SK-N-SH treated with all-trans-retinoic acid at 6 μM for 48 hours (cell line): ENCODE data around the gene ACOD1.

Experiments
- ATAC-seq: fragments of 200-7000 bp; cut with Tn5 transposase; 3 replicates; pipeline ENCODE4 v1.9.1; 2020; ENCODE audit warnings: mild to moderate bottlenecking, moderate library complexity
- BACH2 ChIP-seq: fragments of 250-450 bp; sonication (Bioruptor Pico); IDR thresholded peaks from 2 replicates; pipeline ENCODE4 v1.9.0; 2021; ENCODE audit warnings: mild to moderate bottlenecking, borderline replicate concordance
- CSDC2 ChIP-seq: fragments of 250-450 bp; sonication (Bioruptor Pico); IDR thresholded peaks from 2 replicates; pipeline ENCODE4 v1.5.0; 2020; ENCODE audit warnings: mild to moderate bottlenecking, moderate library complexity
- CSRNP3 ChIP-seq: fragments of 250-450 bp; sonication (Bioruptor Pico); IDR thresholded peaks from 2 replicates; pipeline ENCODE4 v1.5.1; 2021; ENCODE audit warnings: mild to moderate bottlenecking, moderate library complexity
- ESRRG ChIP-seq: fragments of 250-450 bp; sonication (Bioruptor Pico); IDR thresholded peaks from 2 replicates; pipeline ENCODE4 v1.6.1; 2021; ENCODE audit warnings: mild to moderate bottlenecking
- GLIS3 ChIP-seq: fragments of 250-450 bp; sonication (Bioruptor Pico); IDR thresholded peaks from 2 replicates; pipeline ENCODE4 v1.5.0; 2020; ENCODE audit warnings: mild to moderate bottlenecking, moderate library complexity
- OSR1 ChIP-seq: fragments of 250-450 bp; sonication (Bioruptor Pico); IDR thresholded peaks from 2 replicates; pipeline ENCODE4 v1.8.0; 2022; ENCODE audit warnings: moderate library complexity, mild to moderate bottlenecking, inconsistent platforms
- PPARA ChIP-seq: fragments of 250-450 bp; sonication (Bioruptor Pico); IDR thresholded peaks from 2 replicates; pipeline ENCODE4 v1.5.0; 2020; ENCODE audit warnings: mild to moderate bottlenecking, borderline replicate concordance
- RARB ChIP-seq: fragments of 250-450 bp; sonication (Bioruptor Pico); IDR thresholded peaks from 2 replicates; pipeline ENCODE4 v1.8.0; 2021; ENCODE audit warnings: mild to moderate bottlenecking, moderate library complexity
- SNAI2 ChIP-seq: fragments of 250-450 bp; sonication (Bioruptor Pico); IDR thresholded peaks from 2 replicates; pipeline ENCODE4 v1.5.0; 2020; ENCODE audit warnings: mild to moderate bottlenecking, moderate library complexity
- TCF4 ChIP-seq: fragments of 250-450 bp; sonication (Bioruptor Pico); IDR thresholded peaks from 2 replicates; pipeline ENCODE4 v1.8.0; 2021; ENCODE audit warnings: mild to moderate bottlenecking, moderate library complexity, borderline replicate concordance
- TSHZ2 ChIP-seq: fragments of 250-450 bp; sonication (Bioruptor Pico); IDR thresholded peaks from 2 replicates; pipeline ENCODE4 v1.5.0; 2020; ENCODE audit warnings: mild to moderate bottlenecking, moderate library complexity
- ZFP30 ChIP-seq: fragments of 450-650 bp; formaldehyde crosslinking; IDR thresholded peaks from 2 replicates; pipeline ENCODE4 v1.5.0; 2022; ENCODE audit warnings: mild to moderate bottlenecking, moderate library complexity
- ZNF565 ChIP-seq: fragments of 450-650 bp; formaldehyde crosslinking; conservative IDR thresholded peaks from 2 replicates; pipeline ENCODE4 v1.5.0; 2020; ENCODE audit warnings: low read depth, mild to moderate bottlenecking, moderate library complexity
- ZNF70 ChIP-seq: fragments of 450-650 bp; formaldehyde crosslinking; IDR thresholded peaks from 2 replicates; pipeline ENCODE4 v1.5.0; 2020; ENCODE audit warnings: mild to moderate bottlenecking, moderate library complexity
- ZNF8 ChIP-seq: fragments of 450-650 bp; formaldehyde crosslinking; IDR thresholded peaks from 2 replicates; pipeline ENCODE4 v1.5.0; 2020; ENCODE audit warnings: mild to moderate bottlenecking, moderate library complexity
- TF ChIP-seq, protein P1 (sequence below): fragments of 250-450 bp; sonication (Bioruptor Pico); IDR thresholded peaks from 2 replicates; pipeline ENCODE4 v1.5.1; 2020; ENCODE audit warnings: low read depth, mild to moderate bottlenecking, moderate library complexity
- TF ChIP-seq, protein P2 (sequence below): fragments of 250-450 bp; sonication (Bioruptor Pico); IDR thresholded peaks from 2 replicates; pipeline ENCODE4 v1.8.0; 2021; ENCODE audit warnings: low read depth, mild to moderate bottlenecking, moderate library complexity, borderline replicate concordance

Gene ACOD1

GRCh38 chr13:76971215-76971614 lies 22.9 kb downstream of the ACOD1 start:
- TF ChIP-seq OSR1 (CRISPR knock-in tag) = no peak
- TF ChIP-seq CSDC2 (CRISPR knock-in tag) = no peak
- TF ChIP-seq ZNF8 (CRISPR knock-in tag) = no peak
- no peak for TF ChIP-seq RARB (CRISPR knock-in tag)
- no peak for TF ChIP-seq BACH2 (CRISPR knock-in tag)
- TF ChIP-seq TSHZ2 (CRISPR knock-in tag) = no peak
- no peak for TF ChIP-seq ZNF70 (CRISPR knock-in tag)
- no peak for ATAC-seq

GRCh38 chr13:76971851-76972829 lies 23.8 kb downstream of the ACOD1 start:
- TF ChIP-seq, protein P1, sequence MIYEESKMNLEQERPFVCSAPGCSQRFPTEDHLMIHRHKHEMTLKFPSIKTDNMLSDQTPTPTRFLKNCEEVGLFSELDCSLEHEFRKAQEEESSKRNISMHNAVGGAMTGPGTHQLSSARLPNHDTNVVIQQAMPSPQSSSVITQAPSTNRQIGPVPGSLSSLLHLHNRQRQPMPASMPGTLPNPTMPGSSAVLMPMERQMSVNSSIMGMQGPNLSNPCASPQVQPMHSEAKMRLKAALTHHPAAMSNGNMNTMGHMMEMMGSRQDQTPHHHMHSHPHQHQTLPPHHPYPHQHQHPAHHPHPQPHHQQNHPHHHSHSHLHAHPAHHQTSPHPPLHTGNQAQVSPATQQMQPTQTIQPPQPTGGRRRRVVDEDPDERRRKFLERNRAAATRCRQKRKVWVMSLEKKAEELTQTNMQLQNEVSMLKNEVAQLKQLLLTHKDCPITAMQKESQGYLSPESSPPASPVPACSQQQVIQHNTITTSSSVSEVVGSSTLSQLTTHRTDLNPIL = no peak
- no peak for TF ChIP-seq ZFP30 (CRISPR knock-in tag)
- TF ChIP-seq, protein P2, sequence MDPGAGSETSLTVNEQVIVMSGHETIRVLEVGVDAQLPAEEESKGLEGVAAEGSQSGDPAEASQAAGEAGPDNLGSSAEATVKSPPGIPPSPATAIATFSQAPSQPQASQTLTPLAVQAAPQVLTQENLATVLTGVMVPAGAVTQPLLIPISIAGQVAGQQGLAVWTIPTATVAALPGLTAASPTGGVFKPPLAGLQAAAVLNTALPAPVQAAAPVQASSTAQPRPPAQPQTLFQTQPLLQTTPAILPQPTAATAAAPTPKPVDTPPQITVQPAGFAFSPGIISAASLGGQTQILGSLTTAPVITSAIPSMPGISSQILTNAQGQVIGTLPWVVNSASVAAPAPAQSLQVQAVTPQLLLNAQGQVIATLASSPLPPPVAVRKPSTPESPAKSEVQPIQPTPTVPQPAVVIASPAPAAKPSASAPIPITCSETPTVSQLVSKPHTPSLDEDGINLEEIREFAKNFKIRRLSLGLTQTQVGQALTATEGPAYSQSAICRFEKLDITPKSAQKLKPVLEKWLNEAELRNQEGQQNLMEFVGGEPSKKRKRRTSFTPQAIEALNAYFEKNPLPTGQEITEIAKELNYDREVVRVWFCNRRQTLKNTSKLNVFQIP = no peak
- TF ChIP-seq PPARA = no peak
- TF ChIP-seq SNAI2 (CRISPR knock-in tag) = no peak
- TF ChIP-seq ZNF8 (CRISPR knock-in tag) = no peak
- TF ChIP-seq RARB (CRISPR knock-in tag) = no peak
- TF ChIP-seq GLIS3 = no peak
- no peak for TF ChIP-seq CSRNP3
- TF ChIP-seq TSHZ2 (CRISPR knock-in tag) = no peak
- TF ChIP-seq ESRRG (CRISPR knock-in tag) = no peak
- TF ChIP-seq ZNF70 (CRISPR knock-in tag) = no peak
- ATAC-seq = no peak

- ATAC-seq = no peak
- no peak for TF ChIP-seq ZNF565 (CRISPR knock-in tag)
- no peak for TF ChIP-seq TCF4
Observed at GRCh38 chr13:76973920-76974617, 25.8 kb downstream of the ACOD1 start.
